MM.1S (cell line): ENCODE results near the gene CASZ1.

Experiments used
- EZH2 ChIP-seq: fragments of 300-600 bp; sonication (generic); optimal IDR thresholded peaks from 2 replicates; pipeline ENCODE3; 2017; ENCODE audit warnings: low read depth, mild to moderate bottlenecking, antibody characterized with exemption, low read length, mixed read lengths
- EZH2phosphoT487 ChIP-seq: fragments of 300-600 bp; sonication (generic); IDR thresholded peaks from 2 replicates; pipeline ENCODE4 v1.6.1; 2018; ENCODE audit warnings: antibody characterized with exemption, low read length
- TF ChIP-seq, protein P1 (sequence below): fragments of 300-600 bp; sonication (generic); IDR thresholded peaks from 2 replicates; pipeline ENCODE4 v1.5.1; 2016; ENCODE audit warnings: antibody characterized with exemption, low read length, mixed read lengths

DNA sequence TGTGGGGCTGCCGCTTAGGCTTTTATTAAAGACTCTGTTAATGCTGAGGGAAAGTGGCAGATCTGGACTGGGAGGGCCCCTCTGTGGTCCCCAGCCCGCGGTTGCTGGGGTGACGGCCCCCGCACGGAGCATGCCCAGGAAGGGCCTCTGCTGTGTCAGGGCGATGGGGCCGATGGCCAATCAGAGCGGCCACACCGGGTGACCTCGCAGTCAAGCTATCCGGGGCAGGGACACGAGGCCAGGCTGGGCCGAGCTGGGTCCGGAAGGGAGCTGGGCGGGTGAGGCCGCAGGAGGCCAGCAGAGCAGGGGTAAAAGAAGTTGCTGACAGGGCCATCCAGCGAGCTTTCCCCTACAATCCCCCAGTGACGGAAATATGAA is 145.1 kb downstream of the CASZ1 start:
- TF ChIP-seq, protein P1, sequence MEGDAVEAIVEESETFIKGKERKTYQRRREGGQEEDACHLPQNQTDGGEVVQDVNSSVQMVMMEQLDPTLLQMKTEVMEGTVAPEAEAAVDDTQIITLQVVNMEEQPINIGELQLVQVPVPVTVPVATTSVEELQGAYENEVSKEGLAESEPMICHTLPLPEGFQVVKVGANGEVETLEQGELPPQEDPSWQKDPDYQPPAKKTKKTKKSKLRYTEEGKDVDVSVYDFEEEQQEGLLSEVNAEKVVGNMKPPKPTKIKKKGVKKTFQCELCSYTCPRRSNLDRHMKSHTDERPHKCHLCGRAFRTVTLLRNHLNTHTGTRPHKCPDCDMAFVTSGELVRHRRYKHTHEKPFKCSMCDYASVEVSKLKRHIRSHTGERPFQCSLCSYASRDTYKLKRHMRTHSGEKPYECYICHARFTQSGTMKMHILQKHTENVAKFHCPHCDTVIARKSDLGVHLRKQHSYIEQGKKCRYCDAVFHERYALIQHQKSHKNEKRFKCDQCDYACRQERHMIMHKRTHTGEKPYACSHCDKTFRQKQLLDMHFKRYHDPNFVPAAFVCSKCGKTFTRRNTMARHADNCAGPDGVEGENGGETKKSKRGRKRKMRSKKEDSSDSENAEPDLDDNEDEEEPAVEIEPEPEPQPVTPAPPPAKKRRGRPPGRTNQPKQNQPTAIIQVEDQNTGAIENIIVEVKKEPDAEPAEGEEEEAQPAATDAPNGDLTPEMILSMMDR: no peak
- no peak for TF ChIP-seq EZH2
- no peak for TF ChIP-seq EZH2phosphoT487
